Neuronal stem cell (in vitro differentiated cells): ENCODE measurements around the gene IRAK1.

ENCODE experiments used
- DNase-seq: peaks from one replicate; pipeline ENCODE4 v3.0.0-alpha.2; 2013; ENCODE audit warnings: low spot score
- H2AFZ ChIP-seq: one replicate; pipeline ENCODE4 v1.6.1; 2013; ENCODE audit warnings: mild to moderate bottlenecking, low read length, inconsistent platforms
- H2AK5ac ChIP-seq: 2 replicates; pipeline ENCODE4 v1.6.1; 2013; ENCODE audit warnings: low read depth, mild to moderate bottlenecking, inconsistent platforms, low read length, moderate library complexity, mixed read lengths
- H2BK120ac ChIP-seq: 2 replicates; pipeline ENCODE4 v1.6.1; 2013; ENCODE audit warnings: low read depth, mild to moderate bottlenecking, inconsistent platforms, low read length, moderate library complexity, mixed read lengths
- H2BK12ac ChIP-seq: one replicate; pipeline ENCODE4 v1.6.1; 2013; ENCODE audit warnings: low read length, inconsistent platforms
- H2BK15ac ChIP-seq: 2 replicates; pipeline ENCODE4 v1.6.1; 2013; ENCODE audit warnings: mild to moderate bottlenecking, low read length, inconsistent platforms, mixed read lengths
- H2BK5ac ChIP-seq: one replicate; pipeline ENCODE4 v1.6.1; 2013; ENCODE audit warnings: inconsistent platforms, mild to moderate bottlenecking, low read length, moderate library complexity
- H3K14ac ChIP-seq: one replicate; pipeline ENCODE4 v1.6.1; 2013; ENCODE audit warnings: low read length, inconsistent platforms
- H3K18ac ChIP-seq: 2 replicates; pipeline ENCODE4 v1.6.1; 2013; ENCODE audit warnings: low read length, inconsistent platforms
- H3K23ac ChIP-seq: 2 replicates; pipeline ENCODE4 v1.6.1; 2013; ENCODE audit warnings: low read depth, mild to moderate bottlenecking, mixed read lengths, low read length, inconsistent platforms; ENCODE audit not compliant: poor library complexity
- H3K27ac ChIP-seq: replicated peaks from 3 replicates; pipeline ENCODE4 v1.5.1; 2013; ENCODE audit warnings: low read length, inconsistent platforms
- H3K27me3 ChIP-seq, 3 experiments: 2 replicates each; pipeline ENCODE4 v1.6.1; 2013; ENCODE audit warnings: low read length in 3 of 3, mild to moderate bottlenecking in 2 of 3, inconsistent platforms in 1 of 3, low read depth in 1 of 3, mixed read lengths in 1 of 3, moderate library complexity in 1 of 3; ENCODE audit not compliant: control insufficient read depth in 3 of 3, insufficient read depth in 3 of 3
- H3K36me3 ChIP-seq, 2 donors: replicated peaks in 1 of 2; 2 replicates each; pipeline ENCODE4 v1.6.1; 2013; ENCODE audit warnings: low read length in 2 of 2; ENCODE audit not compliant: control insufficient read depth in 2 of 2, insufficient read depth in 2 of 2
- H3K4ac ChIP-seq: 2 replicates; pipeline ENCODE4 v1.6.1; 2013; ENCODE audit warnings: inconsistent platforms, mild to moderate bottlenecking, low read length, moderate library complexity
- H3K4me1 ChIP-seq, 2 donors: 1 replicate in 1 of 2; 2 replicates in 1 of 2; pipeline ENCODE4 v1.6.1; 2013; ENCODE audit warnings: low read length in 2 of 2, low read depth in 1 of 2; ENCODE audit not compliant: control insufficient read depth in 2 of 2, insufficient read depth in 1 of 2
- H3K4me2 ChIP-seq: one replicate; pipeline ENCODE4 v1.6.1; 2013; ENCODE audit warnings: mild to moderate bottlenecking, low read length, inconsistent platforms; ENCODE audit not compliant: insufficient read depth, poor library complexity, severe bottlenecking
- H3K4me3 ChIP-seq, 2 donors: 2 replicates each; pipeline ENCODE4 v1.5.1; 2013; ENCODE audit warnings: low read length in 2 of 2, mild to moderate bottlenecking in 2 of 2, inconsistent platforms in 1 of 2, moderate library complexity in 1 of 2
- H3K79me1 ChIP-seq: one replicate; pipeline ENCODE4 v1.6.1; 2013; ENCODE audit warnings: low read depth, mild to moderate bottlenecking, inconsistent platforms, low read length, moderate library complexity
- H3K9ac ChIP-seq: one replicate; pipeline ENCODE4 v1.6.1; 2013; ENCODE audit warnings: mild to moderate bottlenecking, low read depth, low read length, inconsistent platforms; ENCODE audit not compliant: poor library complexity
- H3K9me3 ChIP-seq, 2 donors: replicated peaks in 1 of 2; 2 replicates each; pipeline versions ENCODE3 to v1.6.1; 2013; ENCODE audit warnings: low read length in 2 of 2, mild to moderate bottlenecking in 2 of 2, inconsistent platforms in 1 of 2, low read depth in 1 of 2, mixed read lengths in 1 of 2, moderate library complexity in 1 of 2; ENCODE audit not compliant: control insufficient read depth in 2 of 2, insufficient read depth in 1 of 2
- H4K8ac ChIP-seq: one replicate; pipeline ENCODE4 v1.6.1; 2013; ENCODE audit warnings: low read depth, mild to moderate bottlenecking, inconsistent platforms, low read length, moderate library complexity
- H4K91ac ChIP-seq: one replicate; pipeline ENCODE4 v1.6.1; 2013; ENCODE audit warnings: low read length, low read depth, mild to moderate bottlenecking, inconsistent platforms; ENCODE audit not compliant: poor library complexity
- WGBS, 2 donors: extraction: QIAGEN DNeasy Blood & Tissue Kit; methylation state at CpG; one replicate each; pipeline ENCODE4 v1.1.7; 2013; ENCODE audit warnings: missing lambda C conversion rate in 2 of 2, mixed read lengths in 1 of 2; ENCODE audit not compliant: insufficient read length in 2 of 2, insufficient replicate concordance in 1 of 2; ENCODE audit errors: extremely low coverage in 2 of 2; 5-methylcytosine and 5-hydroxymethylcytosine counted together

Gene IRAK1

DNA sequence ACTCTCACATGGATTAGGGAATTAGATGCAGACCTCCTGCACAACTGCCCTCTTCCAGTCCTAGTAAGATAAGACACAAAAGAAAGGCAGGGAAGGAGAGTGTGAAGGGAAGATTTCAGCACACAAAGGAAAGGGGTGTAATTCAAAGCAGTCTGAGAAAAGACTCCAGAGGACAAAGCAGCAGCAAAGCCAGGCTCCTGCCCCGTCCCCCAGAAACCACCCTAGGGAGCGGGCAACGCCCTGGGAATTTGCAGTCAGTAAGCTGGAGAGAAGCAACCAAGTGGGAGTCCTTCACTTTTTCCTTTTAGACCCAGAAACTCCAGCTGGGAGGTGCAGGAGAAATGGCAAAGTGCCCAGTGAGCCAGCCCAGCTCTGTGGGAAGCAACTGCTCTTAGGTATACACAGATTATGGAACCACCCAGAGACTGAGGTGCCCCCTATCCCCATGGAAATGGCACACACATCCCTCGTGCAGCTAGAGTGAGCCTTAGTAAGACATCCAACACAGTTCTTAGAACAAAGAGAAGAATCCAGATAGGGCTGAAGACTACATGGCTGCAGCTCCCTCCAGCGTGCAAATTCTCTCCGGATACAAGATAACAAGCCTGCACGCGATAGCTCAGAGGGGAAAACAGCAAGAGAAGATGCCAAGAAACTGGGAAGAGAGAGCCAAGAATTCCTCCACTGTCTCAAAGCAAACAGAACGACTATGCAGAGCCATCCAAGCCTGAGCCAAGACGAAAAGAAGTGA is 26.5 kb upstream of the IRAK1 start:
- Histone ChIP-seq H3K14ac (no peak overlapping the region), H3K18ac (no peak overlapping the region), H3K9ac (no peak overlapping the region), H4K91ac (no peak overlapping the region), H3K27me3 (peaks cover 0 to 33% (median 0%) of the 10 kb centered on the region in 3 experiments), H3K79me1 (peaks cover 4% of the 10 kb centered on the region), H2BK12ac (no peak overlapping the region), H2BK5ac (no peak overlapping the region), H2BK15ac (no peak overlapping the region), H2AK5ac (no peak overlapping the region), H3K23ac (no peak overlapping the region), H3K4me2 (no peak overlapping the region), H2BK120ac (no peak overlapping the region), H3K9me3 (no peaks in the 10 kb centered on the region), H2AFZ (no peak overlapping the region), H3K4ac (no peak overlapping the region), H3K36me3 (peaks cover 0 to 14% of the 10 kb centered on the region in 2 donors), H3K4me3 (no peak overlapping the region), H3K27ac (peak overlapping the region; percentile 86), H3K4me1 (peaks cover 6 to 10% of the 10 kb centered on the region in 2 donors), H4K8ac (no peak overlapping the region)
- WGBS, 2 donors: no CpG with 5 or more reads among the region's 10 CpGs
- DNase-seq: peak; percentile 17

- no peak for DNase-seq
- no peak overlapping the region for H3K23ac ChIP-seq
- no CpG with 5 or more reads among the region's 6 CpGs for WGBS, 2 donors
- peaks cover 0 to 32% (median 0%) of the 10 kb centered on the region in 3 experiments for H3K27me3 ChIP-seq
- no peaks in the 10 kb centered on the region for H3K9me3 ChIP-seq
- no peak overlapping the region for H2BK5ac ChIP-seq
- no peak overlapping the region for H3K14ac ChIP-seq
- H2AK5ac ChIP-seq: no peak overlapping the region
- no peak overlapping the region for H3K4me3 ChIP-seq
- H2BK15ac ChIP-seq: no peak overlapping the region
- H2BK120ac ChIP-seq: no peak overlapping the region
- H2AFZ ChIP-seq: no peak overlapping the region
- H3K9ac ChIP-seq: no peak overlapping the region
- peaks cover 6 to 10% of the 10 kb centered on the region in 2 donors for H3K4me1 ChIP-seq
- H2BK12ac ChIP-seq: no peak overlapping the region
- no peak overlapping the region for H4K8ac ChIP-seq
- H3K18ac ChIP-seq: no peak overlapping the region
- no peak overlapping the region for H3K4ac ChIP-seq
- H3K27ac ChIP-seq: no peak overlapping the region
- peaks cover 3% of the 10 kb centered on the region for H3K79me1 ChIP-seq
- no peak overlapping the region for H3K4me2 ChIP-seq
- H3K36me3 ChIP-seq: peaks cover 0 to 10% of the 10 kb centered on the region in 2 donors
- no peak overlapping the region for H4K91ac ChIP-seq
Observed at GRCh38 chrX:154044091-154044490, 24.4 kb upstream of the IRAK1 start.

DNA sequence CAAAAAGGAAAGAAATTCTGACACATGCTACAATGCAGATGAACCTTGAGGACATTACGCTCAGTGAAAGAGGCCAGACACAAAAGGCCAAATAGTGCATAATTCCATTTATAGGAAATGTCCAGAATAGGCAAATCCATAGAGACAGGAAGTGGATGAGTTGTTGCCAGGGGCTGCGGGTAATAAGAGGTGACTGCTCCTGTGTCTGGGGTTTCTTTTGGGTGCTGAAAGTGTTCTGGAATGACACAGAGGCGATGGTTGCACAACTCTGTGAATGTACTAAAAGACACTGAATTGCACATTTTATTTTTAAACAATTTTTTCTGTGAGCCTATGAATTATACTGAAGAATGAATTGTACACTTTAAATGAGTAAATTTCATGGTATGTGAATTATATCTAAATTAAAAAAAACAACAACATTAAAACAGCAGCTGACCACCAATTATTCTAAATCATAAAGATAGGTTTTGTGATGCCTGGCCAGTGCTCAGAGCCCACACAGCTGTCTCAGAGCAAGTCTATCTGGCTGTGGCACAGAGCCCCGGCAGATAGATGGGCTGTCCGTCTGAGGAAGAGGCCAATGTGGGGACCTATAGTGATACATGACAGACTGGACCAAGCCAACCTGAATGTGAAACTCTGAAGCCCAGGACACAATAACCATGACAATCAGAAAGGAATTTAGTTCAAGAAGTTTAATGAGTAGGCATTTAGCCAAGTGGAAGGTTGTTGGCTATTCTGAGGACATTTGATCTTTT is 23.5 kb upstream of the IRAK1 start:
- Histone ChIP-seq H3K79me1 (peaks cover 3% of the 10 kb centered on the region), H2BK12ac (no peak overlapping the region), H3K4me3 (no peak overlapping the region), H3K18ac (no peak overlapping the region), H3K27me3 (peaks cover 0 to 32% (median 0%) of the 10 kb centered on the region in 3 experiments), H3K36me3 (peaks cover 0 to 4% of the 10 kb centered on the region in 2 donors), H4K8ac (no peak overlapping the region), H3K4me1 (peaks cover 6 to 10% of the 10 kb centered on the region in 2 donors), H2AK5ac (no peak overlapping the region), H4K91ac (no peak overlapping the region), H3K4ac (no peak overlapping the region), H3K9ac (no peak overlapping the region), H3K9me3 (no peaks in the 10 kb centered on the region), H2BK120ac (no peak overlapping the region), H3K14ac (no peak overlapping the region), H3K4me2 (no peak overlapping the region), H3K27ac (no peak overlapping the region), H2BK15ac (no peak overlapping the region), H2BK5ac (no peak overlapping the region), H3K23ac (no peak overlapping the region), H2AFZ (no peak overlapping the region)
- WGBS, 2 donors: no CpG with 5 or more reads among the region's 5 CpGs
- no peak for DNase-seq

- H3K36me3 ChIP-seq: peaks cover 0 to 2% of the 10 kb centered on the region in 2 donors
- no peak for DNase-seq
- peaks cover 0 to 6% of the 10 kb centered on the region in 2 donors for H3K4me1 ChIP-seq
- no peak overlapping the region for H2BK120ac ChIP-seq
- no peak overlapping the region for H3K4me3 ChIP-seq
- no peak overlapping the region for H2AK5ac ChIP-seq
- no peak overlapping the region for H3K14ac ChIP-seq
- no peak overlapping the region for H3K27ac ChIP-seq
- no peak overlapping the region for H2BK12ac ChIP-seq
- no peak overlapping the region for H2BK15ac ChIP-seq
- no peaks in the 10 kb centered on the region for H3K9me3 ChIP-seq
- no peak overlapping the region for H4K91ac ChIP-seq
- no peak overlapping the region for H3K18ac ChIP-seq
- peaks cover 3% of the 10 kb centered on the region for H3K79me1 ChIP-seq
- H3K27me3 ChIP-seq: peaks cover 0 to 16% (median 0%) of the 10 kb centered on the region in 3 experiments
- no peak overlapping the region for H3K4ac ChIP-seq
- WGBS, 2 donors: no CpG with 5 or more reads among the region's 13 CpGs
- H3K23ac ChIP-seq: no peak overlapping the region
- H4K8ac ChIP-seq: no peak overlapping the region
- H3K9ac ChIP-seq: no peak overlapping the region
- H3K4me2 ChIP-seq: no peak overlapping the region
- H2AFZ ChIP-seq: no peak overlapping the region
- no peak overlapping the region for H2BK5ac ChIP-seq
Observed at GRCh38 chrX:154040863-154041262, 21.2 kb upstream of the IRAK1 start.
